ENCODE data around the gene SLC39A8.
"Not testable (repeated sequence)": the region's sequence is repeated elsewhere in the genome, so short reads cannot be mapped to it uniquely, and the experiment has no call there.

Gene SLC39A8

DNA sequence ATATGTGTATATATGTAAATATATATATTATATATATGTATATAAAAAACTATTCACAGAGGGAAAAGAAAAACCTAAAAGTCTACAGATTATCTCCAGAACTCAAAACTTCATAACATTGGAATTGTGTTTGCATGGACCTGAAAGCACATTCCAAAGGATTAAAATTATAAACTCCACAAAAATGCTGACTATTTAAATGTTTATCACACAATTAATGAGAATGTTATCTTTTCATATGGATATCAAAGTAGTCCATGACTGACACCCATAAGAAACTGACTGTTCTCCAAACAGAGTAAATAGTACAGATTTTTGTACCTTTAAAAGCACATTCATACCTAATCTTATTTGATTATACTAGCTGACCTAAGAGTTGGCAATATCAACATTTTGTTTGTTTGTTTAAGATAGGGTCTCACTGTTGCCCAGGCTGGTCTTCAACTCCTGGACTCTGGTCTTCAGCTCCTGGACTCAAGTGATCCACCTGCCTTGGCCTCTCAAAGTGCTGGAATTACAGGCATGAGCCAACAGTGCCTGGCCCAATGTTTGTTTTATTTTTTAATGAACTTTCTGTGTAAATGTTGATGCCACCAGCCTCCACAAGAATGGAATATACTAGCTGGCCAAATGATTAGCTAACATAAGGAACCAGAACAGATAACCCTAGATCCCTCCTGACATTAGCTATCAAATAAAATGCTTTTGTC is 50.0 kb downstream of the SLC39A8 start:
- DNase-seq (ENCODE audit: low spot score) = no peak
- TF ChIP-seq, protein P1, sequence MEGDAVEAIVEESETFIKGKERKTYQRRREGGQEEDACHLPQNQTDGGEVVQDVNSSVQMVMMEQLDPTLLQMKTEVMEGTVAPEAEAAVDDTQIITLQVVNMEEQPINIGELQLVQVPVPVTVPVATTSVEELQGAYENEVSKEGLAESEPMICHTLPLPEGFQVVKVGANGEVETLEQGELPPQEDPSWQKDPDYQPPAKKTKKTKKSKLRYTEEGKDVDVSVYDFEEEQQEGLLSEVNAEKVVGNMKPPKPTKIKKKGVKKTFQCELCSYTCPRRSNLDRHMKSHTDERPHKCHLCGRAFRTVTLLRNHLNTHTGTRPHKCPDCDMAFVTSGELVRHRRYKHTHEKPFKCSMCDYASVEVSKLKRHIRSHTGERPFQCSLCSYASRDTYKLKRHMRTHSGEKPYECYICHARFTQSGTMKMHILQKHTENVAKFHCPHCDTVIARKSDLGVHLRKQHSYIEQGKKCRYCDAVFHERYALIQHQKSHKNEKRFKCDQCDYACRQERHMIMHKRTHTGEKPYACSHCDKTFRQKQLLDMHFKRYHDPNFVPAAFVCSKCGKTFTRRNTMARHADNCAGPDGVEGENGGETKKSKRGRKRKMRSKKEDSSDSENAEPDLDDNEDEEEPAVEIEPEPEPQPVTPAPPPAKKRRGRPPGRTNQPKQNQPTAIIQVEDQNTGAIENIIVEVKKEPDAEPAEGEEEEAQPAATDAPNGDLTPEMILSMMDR (IDR thresholded peaks at IDR 0.05; ENCODE audit: extremely low read depth, insufficient read depth, missing control alignments) = no peak
- in situ Hi-C loops (cut with MboI; ENCODE audit: low pct_unique_long_range_greater_than_20kb, low sequenced_read_pairs, unreplicated experiment) = no loop called here

DNA sequence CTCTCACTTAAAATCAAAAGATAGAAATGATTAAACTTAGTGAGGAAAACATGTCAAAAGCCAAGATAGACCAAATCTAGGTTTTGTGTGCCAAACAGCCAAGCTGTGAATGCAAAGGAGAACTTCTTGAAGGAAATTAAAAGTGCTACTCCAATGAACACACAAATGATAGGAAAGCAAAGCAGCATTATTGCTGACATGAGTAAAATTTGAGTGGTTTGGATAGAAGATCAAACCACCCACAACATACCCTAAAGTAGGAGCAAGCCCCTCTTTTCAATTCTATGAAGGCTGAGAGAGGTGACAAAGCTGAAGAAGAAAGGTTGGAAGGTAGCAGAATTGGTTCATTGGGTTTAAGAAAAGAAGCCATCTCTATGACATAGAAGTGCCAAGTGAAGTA is 56.8 kb downstream of the SLC39A8 start:
- no peak for DNase-seq (ENCODE audit: low spot score)
- in situ Hi-C loops (cut with MboI; ENCODE audit: low pct_unique_long_range_greater_than_20kb, low sequenced_read_pairs, unreplicated experiment) = no loop called here
- TF ChIP-seq, protein P1 (IDR thresholded peaks at IDR 0.05; ENCODE audit: extremely low read depth, insufficient read depth, missing control alignments) = no peak

DNA sequence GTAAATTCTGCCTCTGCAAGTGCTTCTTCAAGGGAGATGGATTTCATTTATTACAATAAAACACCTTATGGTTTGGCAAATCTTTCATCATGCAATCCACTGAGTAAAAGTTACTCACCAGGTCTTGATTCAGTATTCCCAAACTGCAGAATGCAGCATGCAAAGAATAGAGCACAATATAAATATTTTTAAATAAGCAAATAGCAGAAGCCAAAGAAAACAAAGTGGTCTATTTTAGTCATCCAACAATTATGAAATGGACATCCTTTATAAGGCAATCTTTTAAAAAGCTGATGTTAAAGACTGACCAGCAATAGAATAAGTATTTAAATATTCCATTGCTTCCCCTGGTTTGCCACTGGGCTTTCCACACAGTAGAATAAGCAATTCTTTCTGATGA is 59.5 kb downstream of the SLC39A8 start:
- no peak for DNase-seq (ENCODE audit: low spot score)
- TF ChIP-seq, protein P1 (IDR thresholded peaks at IDR 0.05; ENCODE audit: extremely low read depth, insufficient read depth, missing control alignments) = no peak
- in situ Hi-C loops (cut with MboI; ENCODE audit: low pct_unique_long_range_greater_than_20kb, low sequenced_read_pairs, unreplicated experiment) = no loop called here

DNA sequence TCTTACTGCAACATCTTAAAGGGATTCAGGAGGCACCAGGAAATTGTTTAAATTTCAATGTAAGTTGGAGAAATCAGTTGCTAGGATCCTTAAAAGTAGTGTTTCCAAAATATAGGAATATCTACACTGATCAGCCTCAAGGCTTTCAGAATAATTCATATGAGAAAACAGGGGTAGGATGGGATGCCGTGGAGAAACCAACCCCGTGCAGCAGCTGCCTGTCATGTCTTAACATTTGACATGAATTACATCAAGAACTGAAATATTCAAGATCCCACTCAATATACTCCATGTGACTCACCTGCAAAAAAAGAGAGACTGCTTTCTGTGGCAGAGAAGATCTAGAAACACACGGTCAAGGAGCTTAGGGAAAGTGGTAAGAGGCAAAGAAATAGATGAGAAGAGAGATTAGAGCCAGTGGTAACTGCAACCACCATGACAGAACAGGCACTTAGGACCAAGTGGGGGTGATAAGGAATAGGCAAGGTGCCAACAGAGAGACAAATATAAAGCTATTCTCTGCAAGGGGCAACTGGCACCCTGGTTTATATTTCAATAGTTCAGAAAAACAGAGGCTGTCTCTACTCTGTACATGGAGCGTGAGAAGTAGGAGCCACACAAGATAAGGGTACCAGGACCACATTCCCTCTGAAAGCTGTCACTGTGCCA is 64.0 kb downstream of the SLC39A8 start:
- in situ Hi-C loops (cut with MboI; ENCODE audit: low pct_unique_long_range_greater_than_20kb, low sequenced_read_pairs, unreplicated experiment) = no loop called here
- TF ChIP-seq, protein P1 (IDR thresholded peaks at IDR 0.05; ENCODE audit: extremely low read depth, insufficient read depth, missing control alignments) = no peak
- DNase-seq (ENCODE audit: low spot score) = no peak

DNA sequence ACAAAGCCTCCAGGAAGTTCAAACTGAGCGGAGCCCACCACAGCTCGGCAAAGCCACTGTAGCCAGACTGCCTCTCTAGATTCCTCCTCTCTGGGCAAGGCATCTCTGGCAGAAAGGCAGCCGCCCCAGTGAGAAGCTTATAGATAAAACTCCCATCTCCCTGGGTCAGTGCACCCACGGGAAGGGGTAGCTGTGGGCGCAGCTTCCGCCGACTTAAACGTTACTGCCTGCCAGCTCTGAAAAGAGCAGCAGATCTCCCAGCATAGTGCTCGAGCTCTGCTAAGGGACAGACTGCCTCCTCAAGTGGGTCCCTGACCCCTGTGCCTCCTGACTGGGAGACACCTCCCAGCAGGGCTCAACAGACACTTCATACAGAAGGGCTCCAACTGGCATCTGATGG is 72.0 kb downstream of the SLC39A8 start:
- DNase-seq (ENCODE audit: low spot score); in situ Hi-C loops (cut with MboI; ENCODE audit: low pct_unique_long_range_greater_than_20kb, low sequenced_read_pairs, unreplicated experiment): not testable (repeated sequence)

DNA sequence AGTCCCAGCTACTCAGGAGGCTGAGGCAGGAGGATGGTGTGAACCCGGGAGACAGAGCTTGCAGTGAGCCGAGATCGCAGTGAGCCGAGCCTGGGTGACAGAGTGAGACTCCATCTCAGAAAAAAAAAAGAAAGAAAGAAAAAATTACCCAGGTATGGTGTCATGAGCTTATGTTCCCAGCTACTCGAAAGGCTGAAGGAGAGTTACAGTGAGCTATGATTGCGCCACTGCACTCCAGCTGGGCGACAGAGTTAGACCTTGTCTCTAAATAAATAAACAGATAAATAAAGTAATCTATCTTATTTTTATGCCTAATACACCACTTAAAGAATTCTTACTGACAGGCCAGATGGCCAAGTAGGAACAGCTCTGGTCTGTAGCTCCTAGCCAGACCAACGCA is 73.0 kb downstream of the SLC39A8 start:
- TF ChIP-seq, protein P1 (IDR thresholded peaks at IDR 0.05; ENCODE audit: extremely low read depth, insufficient read depth, missing control alignments) = no peak
- no peak for DNase-seq (ENCODE audit: low spot score)
- in situ Hi-C loops (cut with MboI; ENCODE audit: low pct_unique_long_range_greater_than_20kb, low sequenced_read_pairs, unreplicated experiment) = no loop called here

DNA sequence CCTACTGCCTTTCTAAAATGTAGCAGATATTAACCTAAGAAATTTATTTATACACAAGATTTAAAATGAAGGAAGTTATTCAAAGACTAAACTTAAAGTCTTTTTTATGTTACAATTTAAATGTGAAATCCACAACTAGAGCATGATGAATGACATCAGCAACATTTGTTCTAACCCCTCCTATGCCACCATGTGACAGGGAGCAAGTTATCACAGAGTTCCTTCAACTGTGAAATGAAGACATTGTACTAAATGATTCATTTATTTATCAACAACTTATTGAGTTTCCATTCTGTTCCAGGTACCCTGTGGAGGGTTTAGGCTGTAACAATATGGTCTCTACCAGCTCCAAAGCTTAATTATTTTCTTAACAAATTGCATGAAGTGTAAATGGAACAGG is 76.9 kb downstream of the SLC39A8 start:
- no peak for DNase-seq (ENCODE audit: low spot score)
- in situ Hi-C loops (cut with MboI; ENCODE audit: low pct_unique_long_range_greater_than_20kb, low sequenced_read_pairs, unreplicated experiment) = no loop called here
- TF ChIP-seq, protein P1 (IDR thresholded peaks at IDR 0.05; ENCODE audit: extremely low read depth, insufficient read depth, missing control alignments) = no peak
